Liver (tissue), 9 donors: ENCODE measurements around the gene VN1R2. TPM values are rescaled to one million over a fixed set of nuclear protein-coding genes. Genes with fewer than 3 reads are reported as not detected.

Experiments used
- DNase-seq: peaks from one replicate; pipeline ENCODE4 v3.0.0-alpha.2; 2017; ENCODE audit warnings: low spot score
- H3K27ac ChIP-seq, 2 donors: one replicate each; pipeline ENCODE4 v1.7.0; 2013; ENCODE audit warnings: inconsistent platforms in 2 of 2, low read length in 2 of 2, control low read depth in 1 of 2, low read depth in 1 of 2, mild to moderate bottlenecking in 1 of 2
- H3K27me3 ChIP-seq, 4 donors: one replicate each; pipeline versions ENCODE4 v1.6.1 to v1.7.0; 2013; ENCODE audit warnings: low read length in 3 of 4, inconsistent platforms in 1 of 4, mild to moderate bottlenecking in 1 of 4, moderate library complexity in 1 of 4; ENCODE audit not compliant: control insufficient read depth in 4 of 4, insufficient read depth in 4 of 4
- H3K36me3 ChIP-seq, 4 donors: one replicate each; pipeline versions ENCODE4 v1.6.1 to v1.7.0; 2013; ENCODE audit warnings: low read length in 3 of 4, mild to moderate bottlenecking in 3 of 4, low read depth in 1 of 4, moderate library complexity in 1 of 4; ENCODE audit not compliant: control insufficient read depth in 4 of 4, insufficient read depth in 3 of 4
- H3K4me1 ChIP-seq, 4 donors: one replicate each; pipeline versions ENCODE4 v1.6.1 to v1.7.0; 2013; ENCODE audit warnings: low read length in 3 of 4, mild to moderate bottlenecking in 3 of 4, moderate library complexity in 1 of 4; ENCODE audit not compliant: control insufficient read depth in 4 of 4, insufficient read depth in 4 of 4
- H3K4me3 ChIP-seq, 3 donors: one replicate each; pipeline versions ENCODE4 v1.6.1 to v1.7.0; 2013; ENCODE audit warnings: low read length in 3 of 3, control low read depth in 1 of 3, low read depth in 1 of 3, mild to moderate bottlenecking in 1 of 3
- H3K9ac ChIP-seq, 2 donors: one replicate each; pipeline ENCODE4 v1.7.0; 2013; ENCODE audit warnings: low read length in 2 of 2, mild to moderate bottlenecking in 2 of 2, moderate library complexity in 2 of 2, control low read depth in 1 of 2, low read depth in 1 of 2
- H3K9me3 ChIP-seq, 4 donors: one replicate each; pipeline versions ENCODE4 v1.6.1 to v1.7.0; 2013; ENCODE audit warnings: low read length in 3 of 4; ENCODE audit not compliant: control insufficient read depth in 4 of 4
- EGR1 ChIP-seq, 2 donors: IDR thresholded peaks; 2 replicates each; pipeline ENCODE4 v1.6.1; 2016 to 2018; ENCODE audit warnings: antibody characterized with exemption in 2 of 2, low read depth in 2 of 2
- FOXA1 ChIP-seq: IDR thresholded peaks from 2 replicates; pipeline ENCODE4 v1.6.1; 2016; ENCODE audit warnings: antibody characterized with exemption
- FOXA2 ChIP-seq: IDR thresholded peaks from 2 replicates; pipeline ENCODE4 v1.6.1; 2016; ENCODE audit warnings: antibody characterized with exemption
- GABPA ChIP-seq, 2 donors: IDR thresholded peaks in 1 of 2; conservative IDR thresholded peaks in 1 of 2; 2 replicates each; pipeline ENCODE4 v1.6.1; 2016; ENCODE audit warnings: antibody characterized with exemption in 2 of 2, mild to moderate bottlenecking in 1 of 2, moderate library complexity in 1 of 2
- HNF4A ChIP-seq, 2 donors: conservative IDR thresholded peaks; 2 replicates each; pipeline ENCODE4 v1.6.1; 2016; ENCODE audit warnings: antibody characterized with exemption in 2 of 2, mild to moderate bottlenecking in 2 of 2
- HNF4G ChIP-seq: IDR thresholded peaks from 2 replicates; pipeline ENCODE4 v1.6.1; 2016; ENCODE audit warnings: antibody characterized with exemption
- JUND ChIP-seq, 2 donors: IDR thresholded peaks; 2 replicates each; pipeline ENCODE4 v1.6.1; 2016; ENCODE audit warnings: antibody characterized with exemption in 2 of 2
- RAD21 ChIP-seq, 2 donors: IDR thresholded peaks; 2 replicates each; pipeline ENCODE4 v1.6.1; 2016; ENCODE audit warnings: antibody characterized with exemption in 2 of 2, mild to moderate bottlenecking in 2 of 2
- RXRA ChIP-seq, 2 donors: IDR thresholded peaks; 2 replicates each; pipeline ENCODE4 v1.6.1; 2017 to 2018; ENCODE audit warnings: antibody characterized with exemption in 2 of 2, mild to moderate bottlenecking in 1 of 2
- TAF1 ChIP-seq: conservative IDR thresholded peaks from 2 replicates; pipeline ENCODE4 v1.6.1; 2016; ENCODE audit warnings: antibody characterized with exemption, mild to moderate bottlenecking
- YY1 ChIP-seq: IDR thresholded peaks from 2 replicates; pipeline ENCODE4 v1.6.1; 2016; ENCODE audit warnings: antibody characterized with exemption, mild to moderate bottlenecking
- WGBS: extraction: QIAGEN DNeasy Blood & Tissue Kit; methylation state at CpG from one replicate; pipeline ENCODE4 v1.1.7; 2013; 5-methylcytosine and 5-hydroxymethylcytosine counted together
- polyA plus RNA-seq, 2 donors: library from polyadenylated mRNA; stranded (reverse) in 1 of 2; unstranded in 1 of 2; fragments of 200-250 nt in 1 of 2; fragments of >200 nt in 1 of 2; fragmentation: Nextera tagmentation in 1 of 2; extraction: Ambion mirVana in 1 of 2; gene quantifications; one replicate each; pipeline versions ENCODE4 v1.2.1 to v1.2.3, GENCODE V29; 2013 to 2015
- total RNA-seq, 2 donors: library from RNA; depleted of rRNA; stranded (reverse); fragments of >200 nt; gene quantifications; one replicate each; pipeline ENCODE4 v1.2.3, GENCODE V29; 2014
- TF ChIP-seq, protein P1 (sequence below): fragments of 150-350 bp; IDR thresholded peaks from 2 replicates; pipeline ENCODE4 v1.5.1; 2017; ENCODE audit warnings: improper control_type of control experiment, low read depth, low read length; ENCODE audit not compliant: missing input control
- TF ChIP-seq, protein P2 (sequence below): IDR thresholded peaks from 2 replicates; pipeline ENCODE4 v1.6.1; 2016; ENCODE audit warnings: antibody characterized with exemption
- TF ChIP-seq, protein P3 (sequence below): IDR thresholded peaks from 2 replicates; pipeline ENCODE4 v1.6.1; 2016; ENCODE audit warnings: antibody characterized with exemption
- TF ChIP-seq, protein P4 (sequence below): IDR thresholded peaks from 2 replicates; pipeline ENCODE4 v1.6.1; 2016; ENCODE audit warnings: antibody characterized with exemption, mild to moderate bottlenecking
- donor health status: healthy.
- donor health status: healthy.
- donor health status: healthy.
- donor health status: healthy.
- donor health status: healthy.

The VN1R2 gene
- total and polyA plus RNA-seq, 4 donors: not detected

DNA sequence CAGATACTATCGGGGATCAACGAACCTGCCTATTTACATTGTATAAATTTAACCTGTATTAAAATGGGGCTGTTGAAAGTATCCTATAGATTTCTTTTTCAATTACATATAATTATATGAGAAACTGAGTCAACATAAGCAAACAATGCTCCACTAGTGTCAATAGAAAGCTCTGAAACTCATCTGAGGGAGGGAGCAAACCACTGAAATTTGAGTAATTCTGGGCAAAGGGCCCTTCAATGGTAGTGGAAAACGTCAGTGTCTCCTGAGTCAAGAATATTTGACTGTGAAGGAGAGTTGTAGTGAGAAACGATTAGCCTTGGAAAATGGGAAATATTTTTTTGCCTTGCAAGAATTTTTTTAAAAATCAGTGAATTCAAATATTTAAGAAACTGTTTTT lies 27.0 kb downstream of the VN1R2 start:
- no peak overlapping the region for H3K9ac ChIP-seq
- H3K27me3 ChIP-seq: no peaks in the 10 kb centered on the region
- peaks cover 0 to 6% (median 4%) of the 10 kb centered on the region in 4 donors for H3K9me3 ChIP-seq
- H3K27ac ChIP-seq: no peak overlapping the region
- no peaks in the 10 kb centered on the region for H3K36me3 ChIP-seq
- no peaks in the 10 kb centered on the region for H3K4me1 ChIP-seq
- TF ChIP-seq, protein P1, sequence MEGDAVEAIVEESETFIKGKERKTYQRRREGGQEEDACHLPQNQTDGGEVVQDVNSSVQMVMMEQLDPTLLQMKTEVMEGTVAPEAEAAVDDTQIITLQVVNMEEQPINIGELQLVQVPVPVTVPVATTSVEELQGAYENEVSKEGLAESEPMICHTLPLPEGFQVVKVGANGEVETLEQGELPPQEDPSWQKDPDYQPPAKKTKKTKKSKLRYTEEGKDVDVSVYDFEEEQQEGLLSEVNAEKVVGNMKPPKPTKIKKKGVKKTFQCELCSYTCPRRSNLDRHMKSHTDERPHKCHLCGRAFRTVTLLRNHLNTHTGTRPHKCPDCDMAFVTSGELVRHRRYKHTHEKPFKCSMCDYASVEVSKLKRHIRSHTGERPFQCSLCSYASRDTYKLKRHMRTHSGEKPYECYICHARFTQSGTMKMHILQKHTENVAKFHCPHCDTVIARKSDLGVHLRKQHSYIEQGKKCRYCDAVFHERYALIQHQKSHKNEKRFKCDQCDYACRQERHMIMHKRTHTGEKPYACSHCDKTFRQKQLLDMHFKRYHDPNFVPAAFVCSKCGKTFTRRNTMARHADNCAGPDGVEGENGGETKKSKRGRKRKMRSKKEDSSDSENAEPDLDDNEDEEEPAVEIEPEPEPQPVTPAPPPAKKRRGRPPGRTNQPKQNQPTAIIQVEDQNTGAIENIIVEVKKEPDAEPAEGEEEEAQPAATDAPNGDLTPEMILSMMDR: no peak
- no peak for TF ChIP-seq GABPA (IDR thresholded peaks at IDR 0.05 in 1 of 2, conservative IDR thresholded peaks at IDR 0.05 in 1 of 2)
- TF ChIP-seq, protein P2, sequence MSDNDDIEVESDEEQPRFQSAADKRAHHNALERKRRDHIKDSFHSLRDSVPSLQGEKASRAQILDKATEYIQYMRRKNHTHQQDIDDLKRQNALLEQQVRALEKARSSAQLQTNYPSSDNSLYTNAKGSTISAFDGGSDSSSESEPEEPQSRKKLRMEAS: no peak
- TF ChIP-seq RXRA (IDR thresholded peaks at IDR 0.05): no peak
- TF ChIP-seq TAF1: no peak
- WGBS: 68% methylated on average over 4 of the region's 4 CpGs
- no peak for DNase-seq
- no peak overlapping the region for H3K4me3 ChIP-seq

DNA sequence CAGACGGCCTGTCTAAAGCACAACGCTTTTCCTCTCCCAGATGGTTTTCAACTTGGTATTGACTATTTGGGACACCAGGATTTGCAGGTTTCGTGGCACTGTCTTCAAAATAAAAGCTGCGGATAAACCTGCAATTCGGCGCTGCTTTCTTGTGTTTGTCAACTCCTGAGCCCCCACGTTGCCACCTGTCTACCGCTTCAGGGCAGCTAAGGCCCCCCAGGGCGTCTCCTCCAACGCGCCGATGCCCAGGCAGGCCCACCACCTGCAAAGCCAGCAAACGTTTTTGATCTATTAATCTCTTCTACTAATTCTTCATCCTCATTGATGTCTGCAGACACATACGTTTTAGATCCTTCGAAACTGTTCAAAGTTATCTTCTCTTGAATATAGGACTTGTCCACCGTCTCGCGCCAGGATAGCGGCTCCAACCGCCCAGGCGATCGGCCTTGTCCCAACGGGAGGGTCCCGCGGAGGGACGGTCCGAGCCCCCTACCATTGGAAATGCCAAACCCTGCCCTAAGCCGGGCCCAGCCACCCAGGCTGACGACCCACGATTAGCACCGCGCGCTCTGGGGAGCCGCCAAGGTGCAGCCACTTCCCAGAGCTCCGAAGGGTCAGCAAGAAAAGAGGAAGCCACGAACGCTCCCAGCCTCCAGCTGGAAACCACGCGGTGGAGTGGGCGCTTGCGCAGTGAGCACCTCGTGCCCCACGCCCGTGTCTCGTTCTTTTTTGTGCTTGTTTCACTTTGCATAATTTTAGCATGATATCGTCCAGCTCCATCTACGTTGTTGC lies 32.9 kb downstream of the VN1R2 start:
- no peaks in the 10 kb centered on the region for H3K36me3 ChIP-seq
- TF ChIP-seq, protein P3, sequence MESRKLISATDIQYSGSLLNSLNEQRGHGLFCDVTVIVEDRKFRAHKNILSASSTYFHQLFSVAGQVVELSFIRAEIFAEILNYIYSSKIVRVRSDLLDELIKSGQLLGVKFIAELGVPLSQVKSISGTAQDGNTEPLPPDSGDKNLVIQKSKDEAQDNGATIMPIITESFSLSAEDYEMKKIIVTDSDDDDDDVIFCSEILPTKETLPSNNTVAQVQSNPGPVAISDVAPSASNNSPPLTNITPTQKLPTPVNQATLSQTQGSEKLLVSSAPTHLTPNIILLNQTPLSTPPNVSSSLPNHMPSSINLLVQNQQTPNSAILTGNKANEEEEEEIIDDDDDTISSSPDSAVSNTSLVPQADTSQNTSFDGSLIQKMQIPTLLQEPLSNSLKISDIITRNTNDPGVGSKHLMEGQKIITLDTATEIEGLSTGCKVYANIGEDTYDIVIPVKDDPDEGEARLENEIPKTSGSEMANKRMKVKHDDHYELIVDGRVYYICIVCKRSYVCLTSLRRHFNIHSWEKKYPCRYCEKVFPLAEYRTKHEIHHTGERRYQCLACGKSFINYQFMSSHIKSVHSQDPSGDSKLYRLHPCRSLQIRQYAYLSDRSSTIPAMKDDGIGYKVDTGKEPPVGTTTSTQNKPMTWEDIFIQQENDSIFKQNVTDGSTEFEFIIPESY: no peak
- no peak for TF ChIP-seq TAF1
- no peak overlapping the region for H3K9ac ChIP-seq
- no peak overlapping the region for H3K27ac ChIP-seq
- no peaks in the 10 kb centered on the region for H3K27me3 ChIP-seq
- H3K4me3 ChIP-seq: peak overlapping the region in 1 of 3 donors; percentile 17
- no peaks in the 10 kb centered on the region for H3K4me1 ChIP-seq
- H3K9me3 ChIP-seq: peaks cover 17 to 34% (median 22%) of the 10 kb centered on the region in 4 donors
- 86% methylated on average over 47 of the region's 47 CpGs for WGBS
- no peak for DNase-seq

DNA sequence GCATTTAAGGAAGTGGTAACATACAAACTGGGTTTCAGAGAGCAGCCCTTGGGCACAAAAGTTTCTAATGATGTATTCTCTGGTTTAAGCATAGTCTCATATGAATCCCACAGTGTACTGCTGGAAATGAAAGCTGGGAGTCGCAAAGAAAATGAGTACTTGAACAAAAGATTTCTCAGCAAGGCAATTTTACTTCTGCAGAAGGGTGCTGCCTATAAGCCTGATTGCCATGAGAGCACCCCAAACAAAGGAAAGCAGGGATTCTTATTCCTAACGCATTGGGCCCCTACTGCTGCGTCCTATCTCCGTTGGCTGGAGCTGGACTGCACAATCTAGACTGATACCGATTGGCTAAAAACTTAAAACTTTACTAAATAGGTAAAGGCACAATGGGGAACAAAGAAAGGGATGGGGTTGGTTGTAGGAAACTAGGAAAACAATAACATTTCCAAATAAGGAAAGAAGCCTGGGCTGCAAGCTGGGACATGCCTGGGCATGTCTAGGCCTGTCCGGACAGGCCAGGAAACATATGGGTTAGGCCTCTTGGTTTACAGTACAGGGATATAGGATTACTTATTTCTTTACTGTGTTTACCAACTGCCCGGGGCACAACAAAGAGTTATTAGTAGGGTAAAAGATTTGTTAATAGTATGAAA lies 36.8 kb downstream of the VN1R2 start:
- H3K4me1 ChIP-seq: no peaks in the 10 kb centered on the region
- H3K9me3 ChIP-seq: peaks cover 17 to 39% (median 24%) of the 10 kb centered on the region in 4 donors
- WGBS: 69% methylated on average over 7 of the region's 7 CpGs
- peak overlapping the region in 1 of 3 donors; percentile 23 for H3K4me3 ChIP-seq
- no peaks in the 10 kb centered on the region for H3K27me3 ChIP-seq
- no peak overlapping the region for H3K9ac ChIP-seq
- H3K27ac ChIP-seq: no peak overlapping the region
- TF ChIP-seq GABPA (IDR thresholded peaks at IDR 0.05 in 1 of 2, conservative IDR thresholded peaks at IDR 0.05 in 1 of 2) (no peak), JUND (IDR thresholded peaks at IDR 0.05) (no peak), RAD21 (IDR thresholded peaks at IDR 0.05) (no peak), YY1 (no peak), FOXA1 (no peak), HNF4G (no peak), HNF4A (conservative IDR thresholded peaks at IDR 0.05) (no peak), TAF1 (no peak), FOXA2 (no peak), EGR1 (IDR thresholded peaks at IDR 0.05; ENCODE audit: low read depth in 2 of 2) (no peak)
- TF ChIP-seq, protein P2: no peak
- TF ChIP-seq, protein P4, sequence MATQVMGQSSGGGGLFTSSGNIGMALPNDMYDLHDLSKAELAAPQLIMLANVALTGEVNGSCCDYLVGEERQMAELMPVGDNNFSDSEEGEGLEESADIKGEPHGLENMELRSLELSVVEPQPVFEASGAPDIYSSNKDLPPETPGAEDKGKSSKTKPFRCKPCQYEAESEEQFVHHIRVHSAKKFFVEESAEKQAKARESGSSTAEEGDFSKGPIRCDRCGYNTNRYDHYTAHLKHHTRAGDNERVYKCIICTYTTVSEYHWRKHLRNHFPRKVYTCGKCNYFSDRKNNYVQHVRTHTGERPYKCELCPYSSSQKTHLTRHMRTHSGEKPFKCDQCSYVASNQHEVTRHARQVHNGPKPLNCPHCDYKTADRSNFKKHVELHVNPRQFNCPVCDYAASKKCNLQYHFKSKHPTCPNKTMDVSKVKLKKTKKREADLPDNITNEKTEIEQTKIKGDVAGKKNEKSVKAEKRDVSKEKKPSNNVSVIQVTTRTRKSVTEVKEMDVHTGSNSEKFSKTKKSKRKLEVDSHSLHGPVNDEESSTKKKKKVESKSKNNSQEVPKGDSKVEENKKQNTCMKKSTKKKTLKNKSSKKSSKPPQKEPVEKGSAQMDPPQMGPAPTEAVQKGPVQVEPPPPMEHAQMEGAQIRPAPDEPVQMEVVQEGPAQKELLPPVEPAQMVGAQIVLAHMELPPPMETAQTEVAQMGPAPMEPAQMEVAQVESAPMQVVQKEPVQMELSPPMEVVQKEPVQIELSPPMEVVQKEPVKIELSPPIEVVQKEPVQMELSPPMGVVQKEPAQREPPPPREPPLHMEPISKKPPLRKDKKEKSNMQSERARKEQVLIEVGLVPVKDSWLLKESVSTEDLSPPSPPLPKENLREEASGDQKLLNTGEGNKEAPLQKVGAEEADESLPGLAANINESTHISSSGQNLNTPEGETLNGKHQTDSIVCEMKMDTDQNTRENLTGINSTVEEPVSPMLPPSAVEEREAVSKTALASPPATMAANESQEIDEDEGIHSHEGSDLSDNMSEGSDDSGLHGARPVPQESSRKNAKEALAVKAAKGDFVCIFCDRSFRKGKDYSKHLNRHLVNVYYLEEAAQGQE: no peak
- no peak for DNase-seq
- H3K36me3 ChIP-seq: no peaks in the 10 kb centered on the region
